Measurements from ENCODE around the gene ABTB1.

DNA sequence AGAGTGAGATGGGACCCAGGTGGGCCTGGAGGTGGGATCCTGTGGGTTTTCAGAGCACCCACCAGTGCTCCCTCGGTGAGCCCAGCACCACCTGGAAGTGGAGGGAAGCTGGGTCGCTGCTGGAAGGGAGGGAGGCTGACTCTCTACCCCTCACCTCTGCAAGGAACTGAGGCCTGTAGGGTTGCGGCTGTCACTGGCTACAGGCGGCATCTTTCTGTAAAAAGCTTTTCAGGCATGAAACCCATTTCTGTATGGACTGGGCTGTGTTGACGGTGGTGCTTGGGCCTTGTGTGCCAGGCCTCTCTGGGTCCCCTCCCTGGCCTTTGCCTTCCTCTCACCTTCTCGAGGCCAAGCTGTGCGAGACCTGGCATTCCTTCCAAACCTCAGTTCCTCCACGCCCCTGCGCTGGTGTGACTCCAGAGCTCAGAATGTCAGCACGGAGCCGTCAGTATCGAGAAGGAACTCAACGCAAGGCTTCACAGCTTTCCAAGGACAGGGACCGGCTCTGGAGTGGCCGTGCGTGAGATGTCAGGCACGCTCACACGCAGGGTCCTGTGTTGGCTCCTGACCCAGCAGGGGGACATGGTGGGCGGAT, 16.6 kb downstream of the ABTB1 start:
- TF ChIP-seq POLR2AphosphoS5 (IDR thresholded peaks at IDR 0.05; ENCODE audit: low read depth, low read length) (no peak), TCF7L2 (IDR thresholded peaks at IDR 0.05; ENCODE audit: low read depth, low read length) (no peak), SIN3A (IDR thresholded peaks at IDR 0.05; ENCODE audit: borderline replicate concordance, insufficient read depth, low read depth, low read length) (no peak)
- TF ChIP-seq, protein P1, sequence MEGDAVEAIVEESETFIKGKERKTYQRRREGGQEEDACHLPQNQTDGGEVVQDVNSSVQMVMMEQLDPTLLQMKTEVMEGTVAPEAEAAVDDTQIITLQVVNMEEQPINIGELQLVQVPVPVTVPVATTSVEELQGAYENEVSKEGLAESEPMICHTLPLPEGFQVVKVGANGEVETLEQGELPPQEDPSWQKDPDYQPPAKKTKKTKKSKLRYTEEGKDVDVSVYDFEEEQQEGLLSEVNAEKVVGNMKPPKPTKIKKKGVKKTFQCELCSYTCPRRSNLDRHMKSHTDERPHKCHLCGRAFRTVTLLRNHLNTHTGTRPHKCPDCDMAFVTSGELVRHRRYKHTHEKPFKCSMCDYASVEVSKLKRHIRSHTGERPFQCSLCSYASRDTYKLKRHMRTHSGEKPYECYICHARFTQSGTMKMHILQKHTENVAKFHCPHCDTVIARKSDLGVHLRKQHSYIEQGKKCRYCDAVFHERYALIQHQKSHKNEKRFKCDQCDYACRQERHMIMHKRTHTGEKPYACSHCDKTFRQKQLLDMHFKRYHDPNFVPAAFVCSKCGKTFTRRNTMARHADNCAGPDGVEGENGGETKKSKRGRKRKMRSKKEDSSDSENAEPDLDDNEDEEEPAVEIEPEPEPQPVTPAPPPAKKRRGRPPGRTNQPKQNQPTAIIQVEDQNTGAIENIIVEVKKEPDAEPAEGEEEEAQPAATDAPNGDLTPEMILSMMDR (IDR thresholded peaks at IDR 0.05): no peak
- TF ChIP-seq, protein P2, sequence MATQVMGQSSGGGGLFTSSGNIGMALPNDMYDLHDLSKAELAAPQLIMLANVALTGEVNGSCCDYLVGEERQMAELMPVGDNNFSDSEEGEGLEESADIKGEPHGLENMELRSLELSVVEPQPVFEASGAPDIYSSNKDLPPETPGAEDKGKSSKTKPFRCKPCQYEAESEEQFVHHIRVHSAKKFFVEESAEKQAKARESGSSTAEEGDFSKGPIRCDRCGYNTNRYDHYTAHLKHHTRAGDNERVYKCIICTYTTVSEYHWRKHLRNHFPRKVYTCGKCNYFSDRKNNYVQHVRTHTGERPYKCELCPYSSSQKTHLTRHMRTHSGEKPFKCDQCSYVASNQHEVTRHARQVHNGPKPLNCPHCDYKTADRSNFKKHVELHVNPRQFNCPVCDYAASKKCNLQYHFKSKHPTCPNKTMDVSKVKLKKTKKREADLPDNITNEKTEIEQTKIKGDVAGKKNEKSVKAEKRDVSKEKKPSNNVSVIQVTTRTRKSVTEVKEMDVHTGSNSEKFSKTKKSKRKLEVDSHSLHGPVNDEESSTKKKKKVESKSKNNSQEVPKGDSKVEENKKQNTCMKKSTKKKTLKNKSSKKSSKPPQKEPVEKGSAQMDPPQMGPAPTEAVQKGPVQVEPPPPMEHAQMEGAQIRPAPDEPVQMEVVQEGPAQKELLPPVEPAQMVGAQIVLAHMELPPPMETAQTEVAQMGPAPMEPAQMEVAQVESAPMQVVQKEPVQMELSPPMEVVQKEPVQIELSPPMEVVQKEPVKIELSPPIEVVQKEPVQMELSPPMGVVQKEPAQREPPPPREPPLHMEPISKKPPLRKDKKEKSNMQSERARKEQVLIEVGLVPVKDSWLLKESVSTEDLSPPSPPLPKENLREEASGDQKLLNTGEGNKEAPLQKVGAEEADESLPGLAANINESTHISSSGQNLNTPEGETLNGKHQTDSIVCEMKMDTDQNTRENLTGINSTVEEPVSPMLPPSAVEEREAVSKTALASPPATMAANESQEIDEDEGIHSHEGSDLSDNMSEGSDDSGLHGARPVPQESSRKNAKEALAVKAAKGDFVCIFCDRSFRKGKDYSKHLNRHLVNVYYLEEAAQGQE (IDR thresholded peaks at IDR 0.05; ENCODE audit: insufficient read depth in 1 of 2, low read depth in 2 of 2, low read length in 1 of 2): no peak

All from Panc1 (cell line).